ENCODE measurements around the gene SMIM7.
A peak's percentile ranks its signal among the peaks of the same experiment; 100 is the strongest.

Gene SMIM7

GRCh38 chr19:16626796-16627192, 33.1 kb downstream of the SMIM7 start:
- TF ChIP-seq CTCF (conservative IDR thresholded peaks at IDR 0.05), result no peak
- peak overlapping the region; percentile 99 for H3K27ac ChIP-seq

GRCh38 chr19:16625163-16625958, 34.6 kb downstream of the SMIM7 start:
- TF ChIP-seq CTCF (conservative IDR thresholded peaks at IDR 0.05), result no peak
- peak overlapping the region; percentile 99; the same call in 1 of the 2 replicates for H3K27ac ChIP-seq

- peak overlapping the region; percentile 8; the same call in 1 of the 2 replicates for H3K27ac ChIP-seq
- TF ChIP-seq CTCF (conservative IDR thresholded peaks at IDR 0.05), result no peak
These were observed 35.7 kb downstream of the SMIM7 start for GRCh38 chr19:16624236-16624635.

- H3K27ac ChIP-seq, result peak overlapping the region; percentile 8; the same call in 1 of the 2 replicates
- no peak for TF ChIP-seq CTCF (conservative IDR thresholded peaks at IDR 0.05)
These were observed 36.4 kb downstream of the SMIM7 start for GRCh38 chr19:16623576-16623975.

GRCh38 chr19:16623066-16623465, 36.9 kb downstream of the SMIM7 start:
- 0 out of 2 replicates have a peak overlapping the region, but pooled peaks have one; percentile 8 for H3K27ac ChIP-seq
- TF ChIP-seq CTCF (conservative IDR thresholded peaks at IDR 0.05), result no peak

GRCh38 chr19:16621165-16621800, 38.7 kb downstream of the SMIM7 start:
- TF ChIP-seq CTCF (conservative IDR thresholded peaks at IDR 0.05), result no peak
- peak overlapping the region; percentile 1; the same call in 1 of the 2 replicates for H3K27ac ChIP-seq

GRCh38 chr19:16620584-16620983, 39.4 kb downstream of the SMIM7 start:
- peak overlapping the region; percentile 27; the same call in 1 of the 2 replicates for H3K27ac ChIP-seq
- no peak for TF ChIP-seq CTCF (conservative IDR thresholded peaks at IDR 0.05)
